ENCODE results near the gene ASTN2.
"Not testable (repeated sequence)": the region's sequence is repeated elsewhere in the genome, so short reads cannot be mapped to it uniquely, and the experiment has no call there.

Gene ASTN2

DNA sequence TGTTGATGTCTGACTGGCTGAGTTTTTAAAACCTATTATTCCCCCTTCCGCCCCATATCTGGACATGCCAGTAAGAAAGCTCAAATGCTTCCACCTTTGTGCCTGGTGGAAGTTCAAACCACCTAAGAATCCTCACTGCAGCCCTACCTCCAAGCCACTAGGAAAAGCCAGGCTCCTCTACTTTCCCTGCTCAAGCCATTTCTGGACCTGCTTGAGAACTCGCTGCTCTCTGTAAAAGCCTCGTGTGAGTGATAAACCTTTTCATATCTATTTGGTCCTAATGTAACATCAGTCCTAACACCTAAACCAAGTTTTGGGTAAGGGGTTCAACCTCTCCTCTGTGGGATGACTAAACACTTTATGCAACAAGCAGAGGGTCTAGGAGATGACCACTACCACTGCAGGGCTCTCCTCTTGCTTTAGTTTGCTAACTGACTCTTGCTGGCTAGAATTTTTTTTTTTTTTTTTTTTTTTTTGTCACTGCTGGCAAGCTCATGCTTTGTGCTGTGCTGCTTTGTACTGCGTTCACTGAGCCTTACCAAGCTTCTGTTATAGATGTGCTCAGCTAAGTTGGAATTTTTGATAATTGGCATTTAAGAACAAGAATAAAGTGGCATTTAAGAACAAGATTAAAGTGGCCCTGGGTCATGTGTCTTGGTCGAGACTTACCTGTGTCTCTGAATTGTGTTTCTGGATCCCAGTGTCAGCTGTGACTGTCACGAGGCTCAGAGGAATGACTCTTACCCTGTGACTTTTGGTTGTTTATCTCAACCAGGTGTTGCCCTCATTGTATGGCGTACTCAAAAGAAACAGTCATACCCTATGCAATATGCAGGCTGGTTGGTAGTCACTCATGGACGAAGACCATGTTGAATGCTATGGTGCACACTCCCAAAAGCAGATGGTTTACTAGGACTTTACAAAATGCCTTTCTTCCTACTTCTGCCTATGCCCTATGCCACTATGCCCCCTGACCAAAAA lies 708.3 kb downstream of the ASTN2 start:
- H3K9me3 Mint-ChIP-seq = peaks cover 6% of the 10 kb centered on the region
- H3K36me3 Mint-ChIP-seq = peaks cover 11% of the 10 kb centered on the region
- no peak overlapping the region for H3K27ac Mint-ChIP-seq
- H3K4me3 Mint-ChIP-seq = no peak overlapping the region
- peaks cover 9% of the 10 kb centered on the region for H3K4me1 Mint-ChIP-seq
- H3K27me3 Mint-ChIP-seq = no peaks in the 10 kb centered on the region

DNA sequence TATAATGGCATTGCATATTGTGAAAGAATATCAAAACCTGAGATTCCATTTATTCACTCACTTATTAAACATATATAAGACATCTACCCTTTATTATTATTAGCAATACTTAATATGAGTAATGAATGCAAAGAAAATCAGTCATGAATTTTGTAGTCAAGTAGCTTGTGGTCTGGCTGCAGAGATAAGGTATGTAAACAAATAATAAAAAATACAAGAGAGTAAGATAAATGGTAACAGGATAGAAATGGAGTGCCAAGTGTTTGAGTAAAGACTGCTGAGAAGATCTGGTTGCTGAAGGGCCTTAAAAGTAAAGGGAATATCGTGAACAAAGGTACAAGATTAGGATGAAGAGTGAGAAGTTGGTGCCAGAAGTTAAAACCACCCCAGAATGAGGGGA lies 709.3 kb downstream of the ASTN2 start:
- no peak overlapping the region for H3K4me3 Mint-ChIP-seq
- peaks cover 20% of the 10 kb centered on the region for H3K4me1 Mint-ChIP-seq
- H3K9me3 Mint-ChIP-seq = peaks cover 10% of the 10 kb centered on the region
- H3K27ac Mint-ChIP-seq = no peak overlapping the region
- peaks cover 19% of the 10 kb centered on the region for H3K36me3 Mint-ChIP-seq
- no peaks in the 10 kb centered on the region for H3K27me3 Mint-ChIP-seq

DNA sequence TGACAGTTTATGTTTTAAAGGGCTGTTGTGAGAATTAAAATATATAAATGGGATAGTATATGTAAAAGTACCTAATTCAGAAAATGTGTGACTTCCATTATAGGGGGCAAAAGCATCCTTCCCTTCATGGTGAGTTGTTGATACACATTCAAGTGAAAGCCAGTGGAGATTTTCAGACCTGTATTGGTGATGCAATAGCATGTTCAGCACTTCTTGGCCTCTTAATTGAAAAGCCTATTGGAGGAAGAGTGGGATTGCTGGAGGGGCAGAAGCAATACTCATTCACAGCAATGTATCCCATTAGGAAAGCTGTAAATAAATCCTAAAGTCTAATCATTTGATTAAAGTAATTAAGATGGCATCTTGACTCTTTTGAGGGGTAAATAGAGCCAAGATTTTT lies 710.4 kb downstream of the ASTN2 start:
- Mint-ChIP-seq H3K27me3 (no peaks in the 10 kb centered on the region), H3K27ac (no peak overlapping the region), H3K4me3 (no peak overlapping the region), H3K4me1 (peaks cover 28% of the 10 kb centered on the region), H3K36me3 (peaks cover 27% of the 10 kb centered on the region), H3K9me3 (peaks cover 12% of the 10 kb centered on the region)

DNA sequence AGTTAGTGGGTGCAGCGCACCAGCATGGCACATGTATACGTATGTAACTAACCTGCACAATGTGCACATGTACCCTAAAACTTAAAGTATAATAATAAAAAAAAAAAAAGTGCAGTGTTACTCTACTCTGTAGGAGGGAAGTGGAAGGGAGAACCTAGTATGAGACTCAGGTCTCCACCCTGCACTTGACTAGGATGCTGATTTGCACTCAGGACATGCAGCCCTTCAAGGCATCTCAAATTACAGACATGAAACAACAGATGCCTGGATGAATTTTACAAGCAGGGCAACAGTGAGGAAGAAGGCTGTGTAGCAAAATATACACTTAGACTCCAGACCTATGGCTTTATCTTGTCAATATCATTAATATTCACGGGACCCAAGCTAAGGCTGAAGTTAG lies 711.2 kb downstream of the ASTN2 start:
- peaks cover 33% of the 10 kb centered on the region for H3K36me3 Mint-ChIP-seq
- H3K27ac Mint-ChIP-seq = no peak overlapping the region
- H3K4me1 Mint-ChIP-seq = peaks cover 28% of the 10 kb centered on the region
- no peaks in the 10 kb centered on the region for H3K27me3 Mint-ChIP-seq
- peaks cover 12% of the 10 kb centered on the region for H3K9me3 Mint-ChIP-seq
- H3K4me3 Mint-ChIP-seq = no peak overlapping the region

DNA sequence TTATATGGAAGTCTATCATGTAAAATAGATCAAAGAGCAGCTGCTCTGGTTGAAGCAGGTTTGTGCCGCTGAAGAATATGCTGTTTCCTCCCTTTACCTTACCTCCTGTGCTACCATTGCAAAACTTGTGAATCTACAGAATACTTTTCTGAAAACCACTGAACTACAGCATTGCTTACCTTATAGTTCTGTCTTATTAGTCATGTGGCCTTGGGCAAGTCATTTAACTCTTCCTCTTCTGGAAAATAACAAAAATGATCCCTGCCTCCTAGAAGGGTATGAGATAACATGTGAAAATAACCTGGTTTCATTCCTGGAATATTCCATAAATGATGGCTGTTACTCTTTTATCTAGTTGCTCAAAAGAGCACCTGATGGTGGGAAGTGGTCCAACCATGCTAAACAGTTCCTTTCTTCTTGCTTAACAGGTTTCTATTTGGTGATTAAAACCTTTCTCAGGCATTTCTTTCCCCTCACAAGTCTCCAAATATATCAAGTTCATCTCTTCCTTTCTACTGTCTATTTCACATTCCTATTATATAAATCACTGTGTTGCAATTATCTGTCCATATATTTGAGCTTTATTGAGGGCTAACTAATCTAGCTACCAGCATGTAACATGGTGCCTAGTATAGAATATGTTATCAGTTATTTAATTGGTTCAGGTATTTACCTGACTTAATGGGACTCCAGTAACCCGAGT lies 712.8 kb downstream of the ASTN2 start:
- H3K27me3 Mint-ChIP-seq = no peaks in the 10 kb centered on the region
- peaks cover 12% of the 10 kb centered on the region for H3K9me3 Mint-ChIP-seq
- H3K27ac Mint-ChIP-seq = no peak overlapping the region
- H3K4me1 Mint-ChIP-seq = peaks cover 28% of the 10 kb centered on the region
- H3K4me3 Mint-ChIP-seq = no peak overlapping the region
- peaks cover 46% of the 10 kb centered on the region for H3K36me3 Mint-ChIP-seq

DNA sequence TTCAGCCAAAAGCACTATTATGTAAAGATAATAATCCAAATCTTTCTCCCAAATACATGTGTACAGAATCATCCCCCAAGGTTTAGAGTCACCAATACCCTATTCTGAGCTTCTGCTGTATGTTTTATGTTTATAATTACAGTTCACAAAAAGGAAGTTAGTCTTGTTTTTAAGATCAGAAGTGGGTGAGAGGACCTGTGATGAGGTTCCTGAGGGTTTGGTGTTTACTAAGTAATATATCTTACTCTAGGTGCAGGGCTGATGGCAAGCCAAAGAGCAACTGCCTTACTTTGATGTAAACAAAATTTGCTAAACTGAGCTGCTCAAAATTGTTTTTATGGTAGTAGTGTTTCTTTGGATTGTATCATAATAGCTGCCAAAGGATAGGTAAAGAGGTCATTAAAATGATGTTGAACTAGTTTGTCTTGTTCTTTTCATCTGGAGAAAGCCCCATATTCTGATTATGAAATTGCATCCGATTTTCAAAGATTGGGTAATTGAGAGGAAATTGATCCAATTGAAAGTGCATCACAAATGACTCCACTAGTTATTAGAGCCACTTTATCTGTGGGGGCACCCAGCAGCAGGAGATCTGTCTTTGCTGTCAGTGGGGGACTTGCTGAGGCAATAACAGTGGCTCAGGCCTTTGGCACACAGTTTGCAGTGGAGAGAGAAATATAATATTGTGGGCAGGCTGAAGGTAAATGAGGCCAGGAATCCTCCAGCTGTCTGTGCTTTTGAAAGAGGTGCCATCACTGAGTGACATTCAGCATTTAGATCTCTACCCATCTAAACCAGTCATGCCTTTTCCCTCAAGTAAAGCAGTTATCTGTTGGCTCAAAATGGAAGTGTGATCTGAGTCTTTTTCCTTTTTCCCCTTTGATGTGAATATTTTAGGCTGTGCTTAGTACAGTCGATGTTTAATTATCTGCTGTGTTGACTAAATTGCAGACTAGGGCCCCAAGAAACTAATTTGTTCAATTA lies 713.7 kb downstream of the ASTN2 start:
- no peaks in the 10 kb centered on the region for H3K27me3 Mint-ChIP-seq
- peaks cover 52% of the 10 kb centered on the region for H3K36me3 Mint-ChIP-seq

DNA sequence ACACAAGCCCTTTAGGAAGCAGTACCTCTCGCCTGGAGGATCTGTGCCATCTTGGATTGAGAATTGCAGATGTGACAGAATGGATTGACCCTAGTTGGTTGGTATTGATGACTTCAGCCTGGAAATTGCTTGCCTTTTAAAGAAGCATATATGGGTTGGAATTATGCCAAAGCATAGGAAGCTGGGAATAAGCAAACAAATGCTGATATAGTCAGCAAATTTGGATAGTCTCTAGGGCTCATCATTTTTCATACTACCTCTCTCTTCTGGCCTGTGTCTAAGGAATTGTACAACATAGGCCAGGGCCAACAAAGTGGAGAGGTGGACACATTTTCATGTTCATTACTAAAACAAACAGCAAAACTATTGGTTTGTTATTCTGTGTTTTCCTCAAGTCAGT lies 714.6 kb downstream of the ASTN2 start:
- no peaks in the 10 kb centered on the region for H3K27me3 Mint-ChIP-seq
- H3K4me1 Mint-ChIP-seq = peaks cover 38% of the 10 kb centered on the region
- H3K9me3 Mint-ChIP-seq = peaks cover 6% of the 10 kb centered on the region
- no peak overlapping the region for H3K4me3 Mint-ChIP-seq
- H3K27ac Mint-ChIP-seq = no peak overlapping the region
- H3K36me3 Mint-ChIP-seq = peaks cover 55% of the 10 kb centered on the region

More for the DNA sequence above, 713.7 kb downstream of the ASTN2 start:
- H3K27ac Mint-ChIP-seq = no peak overlapping the region
- peaks cover 33% of the 10 kb centered on the region for H3K4me1 Mint-ChIP-seq
- H3K9me3 Mint-ChIP-seq = peaks cover 12% of the 10 kb centered on the region
- peak overlapping the region; percentile 20 for H3K4me3 Mint-ChIP-seq

DNA sequence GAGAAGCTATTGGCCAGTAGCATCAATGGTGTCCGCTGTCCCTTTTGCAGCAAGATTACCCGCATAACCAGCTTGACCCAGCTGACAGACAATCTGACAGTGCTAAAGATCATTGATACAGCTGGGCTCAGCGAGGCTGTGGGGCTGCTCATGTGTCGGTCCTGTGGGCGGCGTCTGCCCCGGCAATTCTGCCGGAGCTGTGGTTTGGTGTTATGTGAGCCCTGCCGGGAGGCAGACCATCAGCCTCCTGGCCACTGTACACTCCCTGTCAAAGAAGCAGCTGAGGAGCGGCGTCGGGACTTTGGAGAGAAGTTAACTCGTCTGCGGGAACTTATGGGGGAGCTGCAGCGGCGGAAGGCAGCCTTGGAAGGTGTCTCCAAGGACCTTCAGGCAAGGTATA lies 717.0 kb downstream of the ASTN2 start:
- peaks cover 6% of the 10 kb centered on the region for H3K9me3 Mint-ChIP-seq
- H3K27ac Mint-ChIP-seq = no peak overlapping the region

DNA sequence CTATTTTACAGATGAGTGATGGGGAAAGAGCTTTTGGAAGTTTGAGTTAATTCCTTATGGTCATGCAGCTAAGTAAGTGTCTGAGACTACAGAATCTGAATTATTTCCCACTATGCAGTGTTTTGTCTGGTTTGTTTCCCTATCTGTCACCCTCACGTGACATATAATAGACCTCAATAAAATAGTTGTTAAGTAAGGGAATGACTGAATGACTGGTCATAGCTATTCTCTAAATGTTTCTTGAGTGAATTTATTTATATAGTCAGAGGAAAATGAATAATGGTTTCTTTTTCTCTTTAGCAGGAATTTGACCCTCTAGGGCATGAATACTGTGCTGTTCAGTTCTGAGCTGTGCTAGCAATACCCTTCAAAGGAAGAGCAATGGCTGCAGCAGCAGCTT lies 717.5 kb downstream of the ASTN2 start:
- H3K27me3 Mint-ChIP-seq = no peaks in the 10 kb centered on the region
- H3K4me3 Mint-ChIP-seq = no peak overlapping the region
- peaks cover 50% of the 10 kb centered on the region for H3K36me3 Mint-ChIP-seq
- H3K4me1 Mint-ChIP-seq = peaks cover 51% of the 10 kb centered on the region
- H3K9me3 Mint-ChIP-seq = peaks cover 6% of the 10 kb centered on the region
- H3K27ac Mint-ChIP-seq = no peak overlapping the region

More for the DNA sequence above, 717.0 kb downstream of the ASTN2 start:
- Mint-ChIP-seq H3K4me3 (no peak overlapping the region), H3K4me1 (peaks cover 48% of the 10 kb centered on the region), H3K27me3 (no peaks in the 10 kb centered on the region), H3K36me3 (peaks cover 50% of the 10 kb centered on the region)

DNA sequence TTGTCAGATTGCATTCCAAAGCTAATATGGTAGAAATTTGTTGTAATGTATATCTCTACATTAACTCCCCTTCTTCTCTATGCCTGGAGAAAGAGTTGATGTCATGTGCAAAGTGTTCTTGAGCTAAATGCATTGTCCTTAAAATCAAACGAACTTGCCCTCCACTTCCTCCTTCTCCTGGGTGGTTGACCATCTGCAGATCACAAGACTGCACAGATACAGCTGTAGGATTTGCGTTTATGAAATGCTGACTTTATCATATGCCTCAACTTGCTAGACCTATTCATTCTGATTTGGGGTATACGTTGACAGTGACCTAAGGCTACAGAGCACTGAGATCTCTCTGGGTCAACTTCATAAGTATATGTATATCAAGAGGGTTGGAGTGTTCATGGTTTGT lies 719.4 kb downstream of the ASTN2 start:
- no peak overlapping the region for H3K4me3 Mint-ChIP-seq
- no peak overlapping the region for H3K27ac Mint-ChIP-seq
- H3K27me3 Mint-ChIP-seq = no peaks in the 10 kb centered on the region
- H3K4me1 Mint-ChIP-seq = peaks cover 51% of the 10 kb centered on the region
- H3K9me3 Mint-ChIP-seq = peaks cover under 1% of the 10 kb centered on the region
- peaks cover 37% of the 10 kb centered on the region for H3K36me3 Mint-ChIP-seq

DNA sequence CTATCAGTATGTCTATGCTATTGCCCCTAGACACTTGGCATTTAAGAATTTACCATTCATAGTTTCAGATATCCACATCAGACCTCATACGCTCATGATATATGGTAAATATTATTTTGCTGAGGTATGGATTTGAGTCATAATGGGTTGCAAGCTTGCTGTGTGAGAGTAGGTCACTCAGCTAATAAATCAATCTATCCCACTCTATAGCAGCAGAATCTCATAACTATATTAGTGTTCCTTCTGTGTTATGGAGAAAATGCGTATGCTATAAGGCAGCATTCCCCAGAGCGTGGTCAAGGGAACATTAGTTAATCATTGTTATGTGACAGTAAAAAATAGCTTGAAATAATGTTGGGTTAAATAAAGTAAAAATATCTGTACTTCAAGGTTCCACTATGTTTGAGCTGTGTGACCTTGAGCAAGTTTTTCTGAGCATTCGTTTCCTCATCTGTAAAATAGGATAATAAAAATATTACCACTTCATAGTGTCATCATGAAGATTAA lies 720.0 kb downstream of the ASTN2 start:
- no peak overlapping the region for H3K4me3 Mint-ChIP-seq
- peaks cover 51% of the 10 kb centered on the region for H3K4me1 Mint-ChIP-seq
- peaks cover 33% of the 10 kb centered on the region for H3K36me3 Mint-ChIP-seq
- H3K27ac Mint-ChIP-seq = no peak overlapping the region
- H3K9me3 Mint-ChIP-seq = no peaks in the 10 kb centered on the region
- no peaks in the 10 kb centered on the region for H3K27me3 Mint-ChIP-seq

DNA sequence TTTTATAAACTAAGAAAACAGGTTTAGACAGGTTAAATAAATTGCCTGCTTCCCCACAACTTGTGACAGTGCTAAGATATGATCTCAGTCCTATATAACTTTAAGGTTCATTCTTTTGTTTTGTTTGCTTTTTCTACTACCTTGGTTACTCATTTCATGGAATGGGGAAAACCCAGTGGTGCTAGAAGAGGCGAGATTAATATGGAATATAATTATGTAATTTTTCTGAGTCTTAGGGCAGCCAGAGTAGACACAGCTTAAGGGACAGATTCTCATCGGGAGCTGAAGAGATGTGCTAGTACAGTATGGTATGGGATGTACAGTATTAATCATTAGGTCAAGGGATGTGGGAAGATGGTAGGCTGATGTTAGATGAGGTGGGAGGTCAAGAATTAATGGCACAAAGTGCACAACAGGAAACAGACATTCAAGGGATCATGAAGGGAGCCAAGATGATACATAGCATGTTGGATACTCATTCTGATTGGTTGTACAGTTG lies 721.6 kb downstream of the ASTN2 start:
- Mint-ChIP-seq H3K4me1 (peaks cover 65% of the 10 kb centered on the region), H3K27me3 (no peaks in the 10 kb centered on the region)

DNA sequence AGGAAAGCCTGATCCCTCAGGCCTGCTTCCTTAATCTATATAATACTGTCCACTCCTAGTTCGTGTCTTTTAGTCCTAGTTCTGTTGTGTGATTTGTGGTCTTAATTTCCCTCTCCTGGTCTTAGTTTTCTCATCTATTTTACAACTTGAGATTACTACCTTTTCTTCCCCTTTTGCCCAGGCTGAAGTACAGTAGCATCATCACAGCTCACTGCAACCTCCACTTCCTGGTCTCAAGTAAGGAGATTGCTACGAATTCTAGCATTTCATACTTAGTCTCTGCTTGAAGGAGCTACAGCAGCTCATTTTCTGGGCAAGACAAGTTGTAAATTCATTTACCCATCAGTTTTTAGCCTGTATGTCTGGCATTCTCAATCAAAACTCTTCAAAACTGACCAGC lies 722.2 kb downstream of the ASTN2 start:
- no peak overlapping the region for H3K4me3 Mint-ChIP-seq
- no peaks in the 10 kb centered on the region for H3K27me3 Mint-ChIP-seq

More for the DNA sequence above, 721.6 kb downstream of the ASTN2 start:
- H3K36me3 Mint-ChIP-seq = peaks cover 23% of the 10 kb centered on the region
- no peak overlapping the region for H3K27ac Mint-ChIP-seq
- H3K4me3 Mint-ChIP-seq = no peak overlapping the region
- no peaks in the 10 kb centered on the region for H3K9me3 Mint-ChIP-seq

DNA sequence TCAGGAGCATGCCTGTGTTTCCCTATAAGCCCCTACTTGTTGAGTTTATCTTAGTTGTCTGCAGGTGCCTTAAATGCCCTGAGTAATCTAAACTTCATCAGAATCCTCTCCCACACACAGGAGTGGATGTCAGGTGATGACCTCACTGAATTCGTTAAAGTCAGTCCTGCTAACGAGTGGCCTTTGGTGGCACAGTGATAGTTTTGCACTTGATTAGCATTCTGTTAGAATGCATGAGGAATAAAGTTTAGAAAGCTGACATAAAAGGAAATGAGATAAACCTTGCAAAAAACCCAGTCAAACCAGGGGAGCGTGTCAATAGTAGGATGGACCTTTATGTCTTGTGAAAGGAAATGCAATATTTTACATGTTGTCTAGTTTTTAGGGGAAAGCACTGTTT lies 723.2 kb downstream of the ASTN2 start:
- H3K36me3 Mint-ChIP-seq = peaks cover 8% of the 10 kb centered on the region
- no peaks in the 10 kb centered on the region for H3K9me3 Mint-ChIP-seq
- H3K4me3 Mint-ChIP-seq = no peak overlapping the region
- peaks cover 77% of the 10 kb centered on the region for H3K4me1 Mint-ChIP-seq
- no peak overlapping the region for H3K27ac Mint-ChIP-seq
- H3K27me3 Mint-ChIP-seq = no peaks in the 10 kb centered on the region

More for the DNA sequence above, 722.2 kb downstream of the ASTN2 start:
- H3K4me1 Mint-ChIP-seq = peaks cover 71% of the 10 kb centered on the region
- H3K9me3 Mint-ChIP-seq = no peaks in the 10 kb centered on the region
- peaks cover 16% of the 10 kb centered on the region for H3K36me3 Mint-ChIP-seq
- peak overlapping the region; percentile 3 for H3K27ac Mint-ChIP-seq

DNA sequence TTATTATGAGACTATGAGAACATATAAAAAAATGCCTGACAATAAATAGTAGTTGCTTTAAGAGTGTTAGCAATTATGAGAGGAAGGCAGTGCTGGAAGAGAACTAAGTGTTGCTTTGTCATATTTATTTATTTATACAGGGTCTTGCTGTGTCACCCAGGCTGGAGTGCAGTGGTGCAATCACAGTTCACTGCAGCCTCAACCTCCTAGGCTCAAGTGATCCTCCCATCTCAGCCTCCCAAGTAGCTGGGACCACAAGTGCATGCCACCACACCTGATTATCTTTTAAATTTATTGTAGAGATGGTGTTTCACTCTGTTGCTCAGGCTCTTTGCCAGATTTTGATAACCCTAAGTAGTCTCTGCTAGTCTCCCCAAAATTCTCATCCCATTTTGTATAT lies 724.1 kb downstream of the ASTN2 start:
- not testable (repeated sequence) for H3K27me3 Mint-ChIP-seq, H3K27ac Mint-ChIP-seq, H3K4me3 Mint-ChIP-seq, H3K36me3 Mint-ChIP-seq, H3K9me3 Mint-ChIP-seq
- peaks cover 77% of the 10 kb centered on the region for H3K4me1 Mint-ChIP-seq

Measured in activated naive CD4-positive, alpha-beta T cell treated with anti-CD3 and anti-CD28 coated beads, Interleukin-2, amount 50 U/mL, for 24 hours (primary cell).